Activated CD8-positive, alpha-beta memory T cell treated with anti-CD3 and anti-CD28 coated beads, Interleukin-2, amount 50 U/mL, for 24 hours (primary cell): ENCODE data around the gene FHIT.

Experiments used
- DNase-seq: peaks from one replicate; pipeline ENCODE4 v3.0.0-alpha.2; 2020; ENCODE audit errors: extremely low read depth

Gene FHIT

GRCh38 chr3:60053526-60054265 lies 1197.6 kb downstream of the FHIT start:
- no peak for DNase-seq

DNA sequence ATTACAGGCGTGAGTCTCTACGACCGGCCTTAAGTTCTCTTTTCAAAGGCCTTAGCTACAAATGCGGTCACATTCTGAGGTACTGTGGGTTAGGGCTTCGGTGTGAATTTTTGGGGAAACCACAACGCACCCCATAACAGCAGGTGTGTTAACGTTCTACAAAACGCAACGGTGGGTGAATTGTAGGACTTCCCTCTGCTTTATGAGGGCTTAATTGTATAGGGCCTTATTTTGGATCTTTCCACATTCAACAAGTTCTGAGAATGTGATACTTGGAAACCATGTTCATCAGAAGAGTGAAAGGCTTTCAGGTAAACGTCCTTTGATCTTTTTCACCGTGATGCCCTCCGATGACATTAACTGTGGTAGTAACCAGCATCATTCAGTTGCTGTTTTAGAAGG lies 1202.8 kb downstream of the FHIT start:
- no peak for DNase-seq

DNA sequence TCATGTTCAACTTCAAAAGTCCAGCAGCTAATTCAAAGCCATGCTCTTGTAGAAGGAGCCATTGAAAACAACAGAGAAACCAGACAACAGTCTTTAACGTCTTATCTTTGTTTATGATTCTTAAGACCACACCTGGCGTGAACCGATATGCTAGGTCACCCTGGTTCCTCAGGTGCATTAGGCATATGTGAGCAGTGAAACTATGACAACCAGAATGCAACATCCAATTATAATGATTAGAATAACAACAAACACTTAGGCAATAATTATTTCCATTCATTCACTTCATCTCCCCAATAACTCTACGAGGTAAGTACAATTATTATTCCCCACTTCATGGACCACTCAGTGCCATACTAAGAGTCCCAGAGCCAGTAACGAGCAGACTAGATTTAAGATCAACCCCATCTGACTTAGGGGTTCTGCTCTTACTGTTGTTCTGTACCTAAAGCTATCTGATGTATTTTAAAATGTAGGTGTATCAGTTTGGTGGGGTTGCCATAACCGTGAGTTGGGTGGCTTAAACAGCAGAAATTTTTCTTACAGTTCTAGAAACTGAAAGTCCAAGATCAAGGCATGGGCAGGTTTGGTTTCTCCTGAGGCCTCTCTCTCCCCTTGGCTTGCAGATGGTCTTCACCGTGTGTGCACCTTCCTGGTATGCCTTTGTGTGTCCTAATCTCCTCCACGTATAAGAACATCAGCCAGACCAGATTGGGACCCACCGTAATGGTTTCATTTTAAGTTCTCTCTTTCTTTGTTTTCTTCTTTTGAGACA lies 1203.6 kb downstream of the FHIT start:
- no peak for DNase-seq

GRCh38 chr3:60046210-60046609 lies 1205.0 kb downstream of the FHIT start:
- no peak for DNase-seq

GRCh38 chr3:60045686-60046085 lies 1205.6 kb downstream of the FHIT start:
- no peak for DNase-seq

- no peak for DNase-seq
Measured at GRCh38 chr3:60036803-60037202, 1214.4 kb downstream of the FHIT start.

DNA sequence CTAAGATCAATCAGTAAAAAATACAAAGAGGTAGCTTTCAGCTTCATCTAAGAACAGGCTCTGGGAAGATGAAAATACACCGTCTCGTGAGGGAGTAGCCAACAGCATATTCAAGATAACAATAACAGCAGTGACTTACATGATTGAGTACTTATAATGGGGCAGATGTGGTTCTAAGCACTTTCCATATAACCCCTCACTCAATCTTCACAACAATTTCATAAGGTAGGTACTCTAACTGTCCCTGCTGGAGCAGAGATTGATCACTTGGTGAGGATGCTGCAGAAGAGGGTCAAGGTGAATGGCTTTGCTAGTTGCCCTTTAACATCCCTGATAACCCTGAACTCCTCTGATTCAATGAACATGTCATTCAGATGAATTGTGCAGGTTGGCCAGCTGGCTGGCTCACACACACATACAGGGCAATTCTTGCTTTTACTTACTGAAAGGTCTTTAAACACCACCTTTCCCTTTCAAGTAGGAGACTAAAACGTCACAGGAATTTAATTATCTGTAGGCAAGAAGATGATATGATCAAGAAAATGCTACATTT lies 1217.3 kb downstream of the FHIT start:
- DNase-seq, result no peak

DNA sequence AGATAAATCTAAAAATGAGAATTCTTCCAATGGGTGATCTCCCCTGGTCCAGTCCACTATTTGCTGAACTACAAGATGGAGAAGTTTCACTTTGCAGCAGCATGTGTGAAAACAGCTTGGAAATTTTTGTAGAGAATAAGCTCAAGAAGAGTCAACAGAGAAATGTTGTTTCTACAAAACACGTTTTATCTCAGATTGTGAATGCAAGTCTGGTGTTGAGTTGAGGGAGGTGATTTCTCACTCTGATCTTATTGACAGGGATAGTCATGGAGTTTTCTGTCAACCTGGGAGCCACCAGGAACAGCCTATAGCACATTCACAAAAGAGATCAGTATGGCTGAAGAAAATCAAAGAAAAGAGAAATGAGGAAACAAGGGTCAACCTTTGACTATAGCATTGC lies 1220.3 kb downstream of the FHIT start:
- DNase-seq, result no peak

- no peak for DNase-seq
Measured at GRCh38 chr3:60028233-60028632, 1223.0 kb downstream of the FHIT start.

DNA sequence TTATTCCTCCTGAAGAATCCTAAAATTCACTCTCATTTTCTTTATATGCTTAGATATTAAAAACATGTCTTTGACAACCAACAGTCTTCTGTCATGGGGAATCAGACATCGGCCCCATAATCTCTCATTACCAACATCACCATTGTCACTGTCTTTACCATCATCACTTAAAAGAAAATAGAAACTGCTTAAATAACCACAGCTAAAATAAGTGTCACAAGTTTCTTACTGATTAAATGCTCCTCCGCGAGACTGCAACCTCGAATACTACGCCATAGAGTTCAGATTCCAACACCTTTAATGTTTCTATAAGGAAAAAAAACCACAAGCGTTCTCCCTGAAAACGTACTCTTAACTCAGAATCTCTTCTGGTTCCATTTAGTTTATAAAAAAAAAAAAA lies 1223.9 kb downstream of the FHIT start:
- no peak for DNase-seq

DNA sequence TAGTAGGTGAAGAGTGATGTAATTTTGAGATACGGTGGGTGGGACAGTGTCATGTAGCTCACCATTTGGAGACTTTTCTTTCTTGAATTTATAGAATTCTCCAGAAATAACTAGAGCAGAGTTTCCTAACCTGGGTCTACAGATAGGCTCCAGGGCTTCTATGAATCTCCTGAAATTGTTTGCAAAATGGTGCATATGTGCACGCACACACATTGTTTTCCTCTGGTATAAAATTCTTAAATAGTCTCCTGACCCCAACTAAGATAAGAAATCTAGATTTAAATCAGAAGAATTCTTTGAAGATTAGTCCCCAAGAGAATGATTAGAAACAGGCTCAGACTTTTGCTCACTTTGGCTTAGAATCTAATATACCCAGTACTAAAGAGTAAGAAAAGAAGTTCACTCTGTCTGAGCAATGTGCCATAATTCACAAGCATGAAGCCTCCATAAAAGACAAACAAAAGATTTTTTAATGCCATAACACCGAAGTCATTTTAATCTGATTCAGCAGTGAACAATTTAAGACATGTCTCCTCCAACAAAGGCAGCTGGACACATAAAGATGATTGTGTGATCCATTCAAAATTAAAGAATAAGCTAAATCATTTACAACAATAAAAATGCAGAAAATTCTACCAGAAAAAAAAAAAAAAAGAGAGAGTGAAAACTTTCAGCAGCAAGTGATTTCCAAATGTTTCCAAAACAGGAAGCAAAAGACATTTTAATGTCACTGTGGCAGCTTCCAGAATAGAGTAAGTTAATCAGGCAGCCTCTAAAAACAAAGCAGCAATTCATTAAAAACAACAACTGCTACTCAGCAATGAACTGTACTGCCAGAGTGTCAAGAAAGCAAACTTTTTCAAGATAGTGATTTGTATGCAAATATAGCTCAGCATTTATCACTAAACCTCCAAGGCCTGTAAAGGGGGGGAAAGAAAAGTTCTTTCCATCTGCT lies 1225.9 kb downstream of the FHIT start:
- DNase-seq, result no peak

DNA sequence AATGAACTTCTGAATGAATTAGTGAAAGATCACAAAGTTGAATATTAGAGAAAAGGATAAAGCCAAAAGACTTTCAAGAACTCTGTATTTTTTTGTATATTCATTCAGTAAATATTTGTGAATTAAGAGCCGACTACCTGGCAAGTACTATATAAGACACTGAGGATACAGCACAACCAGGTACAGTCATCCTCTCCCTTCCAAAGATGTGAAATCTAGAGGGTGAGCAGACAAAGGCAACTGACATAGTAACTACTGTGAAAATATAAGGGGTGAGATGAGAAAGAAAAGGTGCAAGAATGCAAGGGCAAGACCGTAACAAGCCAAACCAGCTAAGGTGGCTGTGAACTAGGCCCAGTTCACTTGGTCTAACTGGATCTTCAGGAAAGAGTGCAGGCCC lies 1226.9 kb downstream of the FHIT start:
- DNase-seq, result no peak

DNA sequence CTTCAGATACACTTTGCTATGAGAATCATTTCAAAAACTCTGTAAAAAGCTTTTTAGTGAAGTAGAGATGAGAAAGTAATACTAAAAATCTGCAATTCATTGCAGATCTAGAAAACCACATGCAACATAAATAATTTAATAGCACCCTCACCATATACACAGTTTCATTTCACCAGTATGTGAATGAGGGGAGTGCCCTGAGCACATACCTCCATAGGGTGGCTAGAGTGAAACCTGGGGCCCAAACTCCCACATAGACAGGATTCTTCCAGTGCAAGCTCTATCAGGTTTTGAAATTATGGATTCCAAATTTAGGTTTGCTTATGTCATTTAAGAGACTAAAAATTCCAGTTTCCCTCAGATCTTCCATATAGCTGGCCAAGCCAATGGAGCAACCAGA lies 1228.1 kb downstream of the FHIT start:
- DNase-seq, result no peak

DNA sequence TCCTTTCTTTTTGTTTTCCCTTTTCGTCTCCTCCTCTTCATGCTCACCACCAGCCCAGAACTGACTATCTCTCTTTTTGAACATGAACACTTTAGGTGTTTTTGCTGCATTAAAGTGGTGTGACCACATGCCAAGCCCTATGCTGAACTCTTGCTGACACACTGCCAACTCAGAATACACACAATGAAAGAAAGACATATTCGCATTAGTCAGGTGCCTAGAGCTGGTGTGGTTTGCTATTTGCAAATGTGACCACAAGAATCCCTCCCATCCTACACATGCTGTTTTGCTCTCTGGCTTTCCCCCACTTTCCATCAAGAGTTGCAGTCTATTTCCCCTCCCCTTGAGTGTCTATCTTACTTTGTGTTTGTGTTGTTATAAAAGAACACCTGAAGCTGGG lies 1233.6 kb downstream of the FHIT start:
- peak; percentile 21 for DNase-seq

DNA sequence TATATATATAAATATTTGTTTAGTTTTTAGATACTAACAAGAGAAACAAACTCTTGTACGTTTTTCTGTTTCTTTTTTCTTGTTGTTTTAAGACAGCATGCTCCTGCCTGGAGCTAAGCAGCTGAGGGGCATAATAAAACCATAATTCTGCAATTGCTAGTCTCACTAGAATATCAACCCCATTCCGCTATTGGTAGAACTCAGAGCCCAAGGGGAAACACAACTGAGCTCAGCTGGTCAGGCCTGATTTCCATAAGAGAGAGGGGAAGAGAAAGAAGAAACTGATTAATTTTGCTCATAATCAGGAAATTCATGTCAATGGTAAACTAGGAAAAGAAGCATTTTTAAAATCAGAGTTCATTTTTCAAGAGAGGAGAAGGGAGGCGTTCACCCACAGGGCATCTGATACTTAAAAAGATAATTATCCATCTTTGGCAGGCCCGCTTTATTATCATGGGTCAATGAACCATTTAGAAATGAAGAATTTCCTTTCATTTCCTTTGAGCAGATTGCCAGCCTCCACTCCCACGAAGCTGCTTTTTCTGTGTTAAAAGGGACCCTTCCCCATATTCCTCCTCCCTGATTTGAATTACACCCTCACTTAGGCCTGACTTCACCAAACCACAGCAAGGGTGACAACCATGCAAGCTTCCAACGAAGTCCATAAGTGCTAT lies 1236.1 kb downstream of the FHIT start:
- DNase-seq, result no peak

- DNase-seq, result no peak
Measured at GRCh38 chr3:60013241-60013640, 1238.0 kb downstream of the FHIT start.

DNA sequence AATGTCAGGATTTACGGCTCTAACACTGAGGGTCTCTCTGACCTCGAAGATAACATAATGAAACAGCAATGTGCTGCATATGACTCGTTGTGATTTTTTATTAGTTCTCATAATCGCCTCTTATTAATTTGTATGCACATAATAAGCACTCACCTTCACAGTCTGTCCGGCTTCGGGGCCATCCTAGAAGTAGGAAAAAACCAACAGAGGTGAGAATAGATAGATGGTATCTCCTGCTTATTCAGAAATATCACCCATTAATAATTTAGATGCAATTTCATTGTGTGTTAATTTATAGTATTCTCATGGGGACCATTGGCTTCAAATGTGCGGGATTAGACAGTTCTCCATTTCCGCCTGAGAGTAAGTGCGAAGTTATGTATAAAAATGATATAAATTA lies 1240.0 kb downstream of the FHIT start:
- no peak for DNase-seq

DNA sequence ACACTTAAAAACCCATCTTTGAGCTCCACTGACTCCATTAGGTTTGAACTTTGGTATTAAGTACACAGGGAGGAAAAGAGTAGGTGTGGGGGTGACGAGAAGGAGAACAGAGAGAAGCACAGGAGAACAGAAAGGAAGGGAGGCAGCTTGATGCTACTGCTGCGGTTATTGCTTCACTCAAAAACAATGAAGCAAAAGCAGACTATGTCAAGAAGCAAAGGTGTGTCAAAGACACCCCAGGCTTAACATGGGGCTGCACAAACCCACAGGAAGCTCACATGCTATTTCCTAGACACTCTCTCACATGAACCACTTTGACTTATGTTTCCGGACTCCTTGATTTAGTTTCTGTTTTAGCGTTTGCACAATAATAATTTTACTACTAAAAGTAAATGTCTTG lies 1240.5 kb downstream of the FHIT start:
- no peak for DNase-seq

DNA sequence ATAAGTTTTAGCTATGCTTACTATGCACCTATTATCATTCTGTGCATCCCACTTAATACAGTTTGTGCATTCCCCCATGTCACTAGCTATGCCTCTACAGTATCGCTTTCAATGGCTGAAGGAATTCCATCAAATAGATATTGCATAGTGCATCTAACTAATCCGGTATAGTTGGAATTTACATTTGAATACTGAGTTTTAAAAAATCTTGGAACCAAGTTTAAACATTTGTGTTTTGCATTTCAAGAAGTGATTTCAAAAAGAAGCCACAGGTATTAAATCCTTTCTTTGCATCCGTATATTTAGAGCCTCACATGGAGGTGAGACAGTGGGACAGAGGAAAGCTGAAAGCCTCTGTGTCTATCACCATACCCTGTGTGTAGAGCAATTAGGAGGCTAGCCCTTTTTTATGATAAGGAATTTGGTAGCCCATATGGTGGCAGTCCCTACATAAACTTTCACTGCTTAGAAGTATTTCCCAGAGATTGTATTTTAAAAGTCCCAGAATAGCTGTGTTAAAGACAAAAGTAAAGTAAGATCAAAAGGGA lies 1241.2 kb downstream of the FHIT start:
- no peak for DNase-seq

- no peak for DNase-seq
Measured at GRCh38 chr3:60001369-60001768, 1249.9 kb downstream of the FHIT start.
